GM21390 (cell line): Measurements from ENCODE around the gene THBS3.
"Not testable (repeated sequence)": the region's sequence is repeated elsewhere in the genome, so short reads cannot be mapped to it uniquely, and the experiment has no call there.

Source experiments
- ATAC-seq: cut with Tn5 transposase; IDR thresholded peaks from one replicate; pipeline ENCODE4 v1.9.1; 2021; ENCODE audit not compliant: unreplicated experiment

THBS3 gene

GRCh38 chr1:155189926-155190325 is 17.8 kb downstream of the THBS3 start:
- ATAC-seq, result not testable (repeated sequence)

GRCh38 chr1:155188268-155188667 is 19.4 kb downstream of the THBS3 start:
- no peak for ATAC-seq

- ATAC-seq, result no peak
These were observed 20.2 kb downstream of the THBS3 start for GRCh38 chr1:155187456-155187891.

GRCh38 chr1:155186794-155187455 is 20.8 kb downstream of the THBS3 start:
- ATAC-seq, result no peak

GRCh38 chr1:155186067-155186793 is 21.5 kb downstream of the THBS3 start:
- ATAC-seq, result no peak

- ATAC-seq, result no peak
These were observed 22.0 kb downstream of the THBS3 start for GRCh38 chr1:155185783-155186066.

GRCh38 chr1:155184835-155185782 is 22.6 kb downstream of the THBS3 start:
- ATAC-seq, result no peak

GRCh38 chr1:155184351-155184811 is 23.3 kb downstream of the THBS3 start:
- ATAC-seq, result no peak

- ATAC-seq, result no peak
These were observed 23.9 kb downstream of the THBS3 start for GRCh38 chr1:155183775-155184221.

- ATAC-seq, result no peak
These were observed 25.6 kb downstream of the THBS3 start for GRCh38 chr1:155182052-155182550.

- ATAC-seq, result no peak
These were observed 26.2 kb downstream of the THBS3 start for GRCh38 chr1:155181371-155182051.

GRCh38 chr1:155179112-155180031 is 28.3 kb downstream of the THBS3 start:
- no peak for ATAC-seq

- ATAC-seq, result no peak
These were observed 29.1 kb downstream of the THBS3 start for GRCh38 chr1:155178441-155179111.

GRCh38 chr1:155177918-155178281 is 29.8 kb downstream of the THBS3 start:
- ATAC-seq, result no peak

GRCh38 chr1:155177192-155177917 is 30.3 kb downstream of the THBS3 start:
- no peak for ATAC-seq

- ATAC-seq, result no peak
These were observed 31.1 kb downstream of the THBS3 start for GRCh38 chr1:155176544-155177071.

- no peak for ATAC-seq
These were observed 31.7 kb downstream of the THBS3 start for GRCh38 chr1:155175927-155176371.

- ATAC-seq, result no peak
These were observed 32.3 kb downstream of the THBS3 start for GRCh38 chr1:155175281-155175926.
